Mammary epithelial cell (primary cell): ENCODE measurements around the gene CXCL14.

Source experiments
- CTCF ChIP-seq, 2 donors: IDR thresholded peaks in 1 of 2; conservative IDR thresholded peaks in 1 of 2; 2 replicates each; pipeline ENCODE4 v1.5.1; 2011 to 2012; ENCODE audit warnings: inconsistent platforms in 2 of 2, low read length in 2 of 2, mild to moderate bottlenecking in 2 of 2, control low read depth in 1 of 2, low read depth in 1 of 2; ENCODE audit not compliant: insufficient read depth in 1 of 2; ENCODE audit errors: extremely low read depth in 1 of 2
- EZH2 ChIP-seq: IDR thresholded peaks from 2 replicates; pipeline ENCODE4 v1.6.1; 2012; ENCODE audit warnings: low read length, inconsistent platforms, borderline replicate concordance

GRCh38 chr5:135605221-135605620, 26.4 kb upstream of the CXCL14 start:
- no peak for TF ChIP-seq CTCF (conservative IDR thresholded peaks at IDR 0.05 in 1 of 2, IDR thresholded peaks at IDR 0.05 in 1 of 2; ENCODE audit: extremely low read depth in 1 of 2, insufficient read depth in 1 of 2, low read depth in 1 of 2, low read length in 2 of 2)
- TF ChIP-seq EZH2: no peak
